Panc1 (cell line): ENCODE measurements around the gene GUK1. TPM values are rescaled to one million over a fixed set of nuclear protein-coding genes. Genes with fewer than 3 reads are reported as not detected.

ENCODE experiments used
- ATAC-seq: fragments of 200-7000 bp; cut with Tn5 transposase; 2 replicates; pipeline ENCODE4 v1.9.1; 2020; ENCODE audit warnings: mild to moderate bottlenecking, moderate library complexity
- BruUV-seq: library from RNA; stranded (reverse); fragments of 400-500 nt; replicated peaks from 2 replicates; lab custom pipeline; 2021; lab: Mats Ljungman, UMichigan
- CTCF ChIA-PET: fragments of 300-600 bp; sonication (Branson Sonifier 250); formaldehyde crosslinking; loops from one replicate; lab custom pipeline; 2022; ENCODE audit warnings: antibody characterized with exemption; lab: Charles Lee
- POLR2A ChIA-PET: fragments of 300-600 bp; sonication (Branson Sonifier 250); formaldehyde crosslinking; loops from one replicate; lab custom pipeline; 2022; ENCODE audit warnings: antibody characterized with exemption; lab: Charles Lee
- DNase-seq: peaks from one replicate; pipeline ENCODE4 v3.0.0-alpha.2; 2010; ENCODE audit warnings: low read depth, low spot score
- H3K27ac ChIP-seq: 2 replicates; pipeline ENCODE4 v1.5.1; 2011; ENCODE audit warnings: mild to moderate bottlenecking, low read length, inconsistent platforms
- H3K27me3 ChIP-seq: fragments of 200-500 bp; sonication (Bioruptor generic); 2 replicates; pipeline ENCODE4 v1.6.0; 2014; ENCODE audit warnings: low read length, inconsistent platforms; ENCODE audit not compliant: control insufficient read depth, insufficient read depth
- H3K36me3 ChIP-seq: fragments of 200-500 bp; sonication (Bioruptor generic); 2 replicates; pipeline ENCODE4 v1.5.1; 2014; ENCODE audit warnings: inconsistent platforms, mild to moderate bottlenecking, low read length, moderate library complexity; ENCODE audit not compliant: control insufficient read depth, insufficient read depth
- H3K4me1 ChIP-seq: 2 replicates; pipeline ENCODE4 v1.5.1; 2011; ENCODE audit warnings: inconsistent platforms, mild to moderate bottlenecking, low read length, moderate library complexity; ENCODE audit not compliant: control insufficient read depth, insufficient read depth
- H3K4me3 ChIP-seq, 2 experiments: 2 replicates each; pipeline ENCODE4 v1.5.1; 2011 to 2012; ENCODE audit warnings: low read depth in 2 of 2, low read length in 2 of 2, mild to moderate bottlenecking in 2 of 2, inconsistent platforms in 1 of 2, moderate library complexity in 1 of 2
- H3K9me3 ChIP-seq: fragments of 200-500 bp; sonication (Bioruptor generic); 2 replicates; pipeline ENCODE4 v1.5.1; 2014; ENCODE audit warnings: low read depth, mild to moderate bottlenecking, inconsistent platforms, low read length, moderate library complexity; ENCODE audit not compliant: control insufficient read depth, insufficient read depth
- POLR2AphosphoS5 ChIP-seq: IDR thresholded peaks from 2 replicates; pipeline ENCODE4 v1.6.1; 2012; ENCODE audit warnings: mild to moderate bottlenecking, low read depth, low read length, moderate library complexity
- REST ChIP-seq, 2 experiments: IDR thresholded peaks; 2 replicates each; pipeline ENCODE4 v1.6.1; 2011 to 2012; ENCODE audit warnings: low read depth in 2 of 2, control low read depth in 1 of 2, low read length in 1 of 2, mild to moderate bottlenecking in 1 of 2, moderate library complexity in 1 of 2; ENCODE audit not compliant: insufficient read depth in 1 of 2
- SIN3A ChIP-seq: IDR thresholded peaks from 2 replicates; pipeline ENCODE4 v1.6.1; 2012; ENCODE audit warnings: low read depth, mild to moderate bottlenecking, low read length, moderate library complexity, borderline replicate concordance; ENCODE audit not compliant: insufficient read depth
- TCF7L2 ChIP-seq: IDR thresholded peaks from 2 replicates; pipeline ENCODE4 v1.6.1; 2011; ENCODE audit warnings: mild to moderate bottlenecking, low read depth, low read length, inconsistent platforms
- in situ Hi-C: cut with HindIII; loops from 2 replicates; pipeline ENCODE4 v1.10.0; 2016; ENCODE audit warnings: low sequenced_read_pairs, low pct_unique_long_range_greater_than_20kb
- intact Hi-C: fragments of 100-400 bp; cut with micrococcal nuclease; formaldehyde crosslinking; loops from one replicate; pipeline ENCODE4 v1.10.0; 2022; ENCODE audit not compliant: unreplicated experiment
- total RNA-seq: library from RNA; stranded (reverse); gene quantifications from one replicate; pipeline ENCODE4 v1.2.1, GENCODE V29; 2021; ENCODE audit not compliant: unreplicated experiment
- TF ChIP-seq, protein P1 (sequence below): fragments of 450-650 bp; IDR thresholded peaks from 2 replicates; pipeline ENCODE4 v1.5.1; 2017; ENCODE audit warnings: mild to moderate bottlenecking

GUK1 gene
- total RNA-seq, 1 experiment from 2014 or later: 188 TPM

DNA sequence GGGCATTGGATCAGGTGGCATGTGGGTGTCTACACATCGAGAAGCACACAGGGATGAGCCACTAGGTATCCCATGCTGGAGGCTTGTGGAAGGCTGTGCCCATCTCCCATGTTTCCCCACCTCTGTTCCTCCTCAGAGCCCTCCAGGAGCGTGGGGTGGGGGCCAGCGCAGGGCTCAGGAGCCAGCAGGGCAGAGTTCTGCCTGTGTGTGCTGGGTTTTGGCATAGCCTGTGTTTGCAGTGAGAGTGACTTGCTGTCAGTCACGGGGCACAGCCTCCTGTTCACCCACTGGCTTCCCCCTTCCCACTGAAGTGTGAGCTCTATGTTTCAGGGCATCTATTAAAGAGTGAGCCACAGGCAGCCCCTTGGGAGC, 35.9 kb downstream of the GUK1 start:
- ATAC-seq: no peak
- in situ Hi-C loops (no loop called here), intact Hi-C loops (no loop called here)
- DNase-seq: no peak
- H3K4me3 ChIP-seq: no peak overlapping the region
- no peak overlapping the region for H3K27ac ChIP-seq
- H3K36me3 ChIP-seq: no peaks in the 10 kb centered on the region
- TF ChIP-seq, protein P1, sequence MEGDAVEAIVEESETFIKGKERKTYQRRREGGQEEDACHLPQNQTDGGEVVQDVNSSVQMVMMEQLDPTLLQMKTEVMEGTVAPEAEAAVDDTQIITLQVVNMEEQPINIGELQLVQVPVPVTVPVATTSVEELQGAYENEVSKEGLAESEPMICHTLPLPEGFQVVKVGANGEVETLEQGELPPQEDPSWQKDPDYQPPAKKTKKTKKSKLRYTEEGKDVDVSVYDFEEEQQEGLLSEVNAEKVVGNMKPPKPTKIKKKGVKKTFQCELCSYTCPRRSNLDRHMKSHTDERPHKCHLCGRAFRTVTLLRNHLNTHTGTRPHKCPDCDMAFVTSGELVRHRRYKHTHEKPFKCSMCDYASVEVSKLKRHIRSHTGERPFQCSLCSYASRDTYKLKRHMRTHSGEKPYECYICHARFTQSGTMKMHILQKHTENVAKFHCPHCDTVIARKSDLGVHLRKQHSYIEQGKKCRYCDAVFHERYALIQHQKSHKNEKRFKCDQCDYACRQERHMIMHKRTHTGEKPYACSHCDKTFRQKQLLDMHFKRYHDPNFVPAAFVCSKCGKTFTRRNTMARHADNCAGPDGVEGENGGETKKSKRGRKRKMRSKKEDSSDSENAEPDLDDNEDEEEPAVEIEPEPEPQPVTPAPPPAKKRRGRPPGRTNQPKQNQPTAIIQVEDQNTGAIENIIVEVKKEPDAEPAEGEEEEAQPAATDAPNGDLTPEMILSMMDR: no peak
- no peak for TF ChIP-seq TCF7L2
- TF ChIP-seq REST (IDR thresholded peaks at IDR 0.05; ENCODE audit: insufficient read depth in 1 of 2, low read depth in 2 of 2, low read length in 1 of 2): no peak
- TF ChIP-seq POLR2AphosphoS5: no peak
- no peak for TF ChIP-seq SIN3A
- H3K4me1 ChIP-seq: peaks cover 4% of the 10 kb centered on the region; the same call in 1 of the 2 replicates
- no TSS peak for BruUV-seq
- H3K9me3 ChIP-seq: no peaks in the 10 kb centered on the region
- ChIA-PET POLR2A (no interaction called here), CTCF (no interaction called here)
- H3K27me3 ChIP-seq: no peaks in the 10 kb centered on the region

GRCh38 chr1:228176461-228177182, 36.5 kb downstream of the GUK1 start:
- Histone ChIP-seq H3K4me1 (peaks cover 4% of the 10 kb centered on the region; the same call in 1 of the 2 replicates), H3K27me3 (no peaks in the 10 kb centered on the region), H3K9me3 (no peaks in the 10 kb centered on the region), H3K36me3 (no peaks in the 10 kb centered on the region), H3K27ac (no peak overlapping the region), H3K4me3 (no peak overlapping the region)
- POLR2A ChIA-PET: no interaction called here
- in situ Hi-C loops (no loop called here), intact Hi-C loops (no loop called here)
- BruUV-seq: no TSS peak
- DNase-seq (no peak), ATAC-seq (no peak)
- CTCF ChIA-PET: no interaction called here
- TF ChIP-seq POLR2AphosphoS5: no peak
- TF ChIP-seq, protein P1: no peak
- TF ChIP-seq REST (IDR thresholded peaks at IDR 0.05; ENCODE audit: insufficient read depth in 1 of 2, low read depth in 2 of 2, low read length in 1 of 2): no peak
- TF ChIP-seq TCF7L2: no peak
- TF ChIP-seq SIN3A: no peak
